G401 (cell line): ENCODE results near the gene NTSR2. TPM values are rescaled to one million over a fixed set of nuclear protein-coding genes. Genes with fewer than 3 reads are reported as not detected.

Experiments
- DNase-seq: peaks from one replicate; pipeline ENCODE4 v3.0.0-alpha.2; 2015; ENCODE audit warnings: low spot score
- in situ Hi-C: cut with HindIII; loops from 2 replicates; pipeline ENCODE4 v1.10.0; 2016; ENCODE audit warnings: low sequenced_read_pairs, mixed read lengths
- total RNA-seq: library from RNA; depleted of rRNA; stranded (reverse); fragments of >200 nt; shearing (Covaris generic); gene quantifications from 2 replicates; pipeline ENCODE4 v1.2.3, GENCODE V29; 2014

Gene NTSR2
- total RNA-seq, 1 experiment from 2014 or later = not detected

DNA sequence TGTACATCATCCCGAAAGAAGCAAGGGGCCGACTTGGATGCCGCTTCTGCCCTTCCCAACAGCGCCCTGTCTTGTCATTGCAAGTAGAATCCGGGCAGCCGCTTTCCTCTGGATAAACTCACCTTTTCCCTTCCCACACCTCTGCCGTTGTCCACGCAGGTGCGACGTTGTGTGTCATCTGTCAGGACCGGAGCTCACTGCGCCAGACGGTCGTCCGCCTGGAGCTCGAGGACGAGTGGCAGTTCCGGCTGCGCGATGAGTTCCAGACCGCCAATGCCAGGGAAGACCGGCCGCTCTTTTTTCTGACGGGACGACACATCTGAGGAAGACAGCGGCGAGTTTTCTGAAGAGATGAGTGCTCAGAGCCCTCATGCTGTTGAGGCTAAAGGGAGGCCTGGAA lies 29.9 kb downstream of the NTSR2 start:
- in situ Hi-C loops = no loop called here
- DNase-seq = no peak

DNA sequence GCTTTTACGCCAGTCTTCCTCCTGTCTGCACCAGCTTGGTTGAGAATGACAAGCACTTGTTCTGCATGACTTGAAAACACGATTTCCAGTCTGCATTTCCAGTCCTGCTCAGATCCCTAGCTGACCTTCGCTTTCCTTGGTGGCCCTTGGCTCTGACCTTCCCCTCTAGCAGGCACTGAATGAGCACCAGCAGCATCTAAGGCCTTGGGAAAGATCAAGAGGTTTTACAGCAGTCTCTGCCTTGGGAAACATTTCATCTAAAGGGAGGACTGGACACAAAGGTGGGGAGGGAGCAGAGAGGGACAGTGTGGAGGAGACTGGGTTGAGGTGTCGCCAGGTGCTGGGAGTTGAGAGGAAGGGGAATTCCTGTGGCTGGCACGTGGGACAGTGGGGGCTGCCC lies 30.5 kb downstream of the NTSR2 start:
- DNase-seq = no peak
- in situ Hi-C loops = no loop called here

DNA sequence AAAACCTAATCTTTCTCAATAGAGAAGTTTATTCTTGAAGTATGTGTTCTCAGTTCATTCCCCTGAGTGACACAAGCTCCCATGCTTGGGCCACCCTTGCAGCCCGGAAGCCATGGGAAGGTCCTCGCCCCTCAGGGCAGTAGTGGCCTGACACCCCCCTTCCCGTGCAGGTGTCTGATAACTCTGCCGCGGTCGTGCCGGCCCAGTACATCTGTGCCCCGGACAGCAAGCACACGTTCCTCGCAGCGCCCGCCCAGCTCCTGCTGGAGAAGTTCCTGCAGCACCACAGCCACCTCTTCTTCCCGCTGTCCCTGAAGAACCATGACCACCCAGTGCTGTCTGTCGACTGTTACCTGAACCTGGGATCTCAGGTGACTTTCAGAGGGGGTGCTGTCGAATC lies 32.4 kb downstream of the NTSR2 start:
- in situ Hi-C loops = no loop called here
- no peak for DNase-seq

DNA sequence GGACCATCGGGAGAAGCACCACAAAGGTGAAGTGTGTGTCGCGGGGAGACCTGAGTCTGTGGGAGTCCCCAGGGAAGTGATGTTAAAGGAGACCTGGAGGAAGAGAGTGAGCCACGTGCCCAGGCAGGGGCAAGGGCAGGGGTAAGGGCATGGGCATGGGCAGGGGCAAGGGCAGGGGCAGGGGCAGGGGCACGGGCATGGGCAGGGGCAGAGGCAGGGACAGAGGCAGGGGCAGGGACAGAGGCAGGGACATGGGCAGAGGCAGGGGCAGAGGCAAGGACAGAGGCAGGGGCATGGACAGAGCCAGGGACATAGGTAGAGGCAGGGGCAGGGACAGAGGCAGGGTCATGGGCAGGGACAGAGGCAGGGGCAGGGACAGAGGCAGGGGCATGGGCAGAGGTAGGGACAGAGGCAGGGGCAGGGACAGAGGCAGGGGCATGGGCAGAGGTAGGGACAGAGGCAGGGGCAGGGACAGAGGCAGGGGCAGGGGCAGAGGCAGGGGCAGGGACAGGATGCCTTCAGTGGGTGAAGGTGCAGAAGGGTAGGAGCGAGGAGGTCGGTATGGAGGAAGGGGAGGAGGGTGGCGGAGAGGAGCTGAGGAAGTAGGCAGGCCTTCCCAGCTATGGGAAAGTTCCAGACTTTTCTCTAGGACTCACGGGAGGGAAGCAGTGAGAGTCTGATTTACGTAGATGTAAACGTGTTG lies 33.3 kb downstream of the NTSR2 start:
- no peak for DNase-seq
- in situ Hi-C loops = no loop called here

DNA sequence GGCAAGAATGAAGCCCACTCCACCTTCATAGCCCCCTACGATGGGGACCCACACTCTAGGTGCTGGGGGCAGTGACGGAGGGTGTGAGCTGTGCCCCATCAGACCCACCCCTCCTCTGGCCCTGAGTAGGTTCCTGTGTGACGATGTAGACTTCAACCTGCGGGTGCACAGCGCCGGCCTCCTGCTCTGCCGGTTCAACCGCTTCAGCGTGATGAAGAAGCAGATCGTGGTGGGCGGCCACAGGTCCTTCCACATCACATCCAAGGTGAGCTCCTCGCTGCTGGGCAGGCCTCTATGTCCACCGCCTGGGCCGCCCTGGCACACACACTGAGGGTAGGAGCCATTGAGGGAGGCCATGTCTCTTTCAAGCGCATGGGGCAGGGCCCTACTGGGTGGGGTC lies 34.9 kb downstream of the NTSR2 start:
- in situ Hi-C loops = no loop called here

DNA sequence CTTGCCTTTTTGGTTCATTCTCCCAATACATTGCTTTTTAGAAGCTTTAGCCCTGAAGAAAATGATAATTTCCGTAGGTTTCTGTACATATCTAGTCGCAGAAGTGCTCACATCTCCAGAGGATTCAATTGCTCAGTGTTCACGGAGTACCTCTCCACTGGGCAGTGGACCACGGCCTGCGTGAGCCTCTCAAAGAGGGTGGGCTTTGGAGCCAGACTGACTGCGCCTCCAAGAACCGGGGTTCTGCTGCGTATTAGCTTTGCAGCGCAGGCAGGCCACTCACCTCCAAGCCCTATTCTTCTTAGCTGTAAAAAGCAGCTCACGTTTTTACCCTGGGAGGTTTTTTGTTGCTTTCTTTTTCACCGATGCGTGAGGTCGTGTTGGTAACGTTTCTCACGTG lies 35.4 kb downstream of the NTSR2 start:
- DNase-seq = no peak
- in situ Hi-C loops = no loop called here

More for the DNA sequence above, 34.9 kb downstream of the NTSR2 start:
- DNase-seq = no peak

DNA sequence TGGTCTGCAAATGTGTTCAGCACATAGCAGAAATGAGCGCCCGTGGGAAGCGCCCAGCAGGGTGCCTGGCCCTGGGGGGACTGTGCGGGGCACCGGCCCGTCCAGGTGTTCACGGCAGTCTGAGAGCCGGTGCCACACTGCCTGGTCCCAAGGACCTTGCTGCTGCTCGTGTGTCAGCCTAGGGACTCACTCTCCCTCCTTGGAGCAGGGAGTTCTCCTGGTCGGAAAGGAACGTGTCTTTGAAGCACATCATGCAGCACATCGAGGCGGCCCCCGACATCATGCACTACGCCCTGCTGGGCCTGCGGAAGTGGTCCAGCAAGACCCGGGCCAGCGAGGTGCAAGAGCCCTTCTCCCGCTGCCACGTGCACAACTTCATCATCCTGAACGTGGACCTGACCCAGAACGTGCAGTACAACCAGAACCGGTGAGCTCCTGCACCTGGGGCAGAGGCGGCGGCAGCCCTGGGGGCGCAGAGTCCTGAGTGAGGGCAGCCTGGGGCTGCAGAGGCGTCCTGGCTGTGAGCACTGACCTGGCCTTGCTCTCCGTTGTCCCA lies 36.0 kb downstream of the NTSR2 start:
- in situ Hi-C loops = no loop called here
- DNase-seq = no peak

DNA sequence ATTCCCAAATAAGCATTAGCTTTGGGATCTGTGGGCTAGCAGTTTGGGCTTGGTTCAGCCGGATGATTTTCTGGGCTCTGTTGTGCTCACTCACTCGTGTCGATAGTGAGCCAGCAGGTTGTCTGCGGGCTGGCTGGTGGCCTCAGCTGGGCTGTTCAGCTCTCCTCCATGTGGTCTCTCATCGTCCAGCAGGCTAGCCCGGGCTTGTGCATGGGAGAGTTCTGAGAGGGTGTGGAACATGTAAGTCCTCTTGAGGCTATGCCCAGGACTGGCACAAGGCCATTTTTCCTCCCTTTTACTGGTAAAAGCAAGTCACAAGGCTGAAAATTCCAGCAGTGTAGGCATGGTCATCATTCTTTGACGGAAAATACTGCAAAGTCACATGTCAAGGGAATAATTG lies 38.5 kb downstream of the NTSR2 start:
- in situ Hi-C loops = no loop called here
- DNase-seq = no peak

DNA sequence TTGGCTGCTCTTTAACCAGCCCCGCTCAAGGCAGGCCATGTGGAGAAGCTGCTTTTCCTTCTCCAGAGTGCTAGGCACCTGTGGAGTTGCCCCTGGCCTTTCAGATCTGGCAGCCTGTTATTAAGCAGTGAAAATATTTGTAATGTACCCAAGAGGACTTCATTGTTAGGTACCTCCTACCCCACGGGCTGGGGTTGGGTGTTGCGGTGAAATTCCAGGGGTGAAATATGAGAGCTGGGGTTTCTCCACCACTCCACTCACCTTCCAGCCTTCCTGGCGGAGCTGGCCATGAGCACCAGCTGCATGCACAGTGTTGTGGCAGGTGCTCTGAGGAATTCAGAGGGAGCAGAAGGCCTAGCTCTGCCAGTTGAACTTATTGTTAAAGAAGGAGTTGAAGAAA lies 39.1 kb downstream of the NTSR2 start:
- no peak for DNase-seq
- in situ Hi-C loops = no loop called here

DNA sequence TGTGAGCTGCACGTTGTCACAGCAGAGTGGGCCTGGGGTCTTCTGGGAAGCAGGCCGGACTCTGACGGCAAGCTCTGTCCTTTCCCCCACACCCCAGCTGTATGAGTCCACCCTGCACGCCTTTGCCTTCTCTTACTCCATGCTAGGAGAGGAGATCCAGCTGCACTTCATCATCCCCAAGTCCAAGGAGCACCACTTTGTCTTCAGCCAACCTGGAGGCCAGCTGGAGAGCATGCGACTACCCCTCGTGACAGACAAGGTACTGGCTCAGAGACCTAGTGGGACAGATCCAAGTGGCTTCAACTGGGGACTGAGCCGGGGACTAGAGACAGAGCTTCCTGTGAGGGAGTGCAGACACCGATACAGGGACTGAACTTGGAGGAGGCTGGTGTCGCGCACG lies 40.1 kb downstream of the NTSR2 start:
- DNase-seq = no peak
- in situ Hi-C loops = no loop called here

DNA sequence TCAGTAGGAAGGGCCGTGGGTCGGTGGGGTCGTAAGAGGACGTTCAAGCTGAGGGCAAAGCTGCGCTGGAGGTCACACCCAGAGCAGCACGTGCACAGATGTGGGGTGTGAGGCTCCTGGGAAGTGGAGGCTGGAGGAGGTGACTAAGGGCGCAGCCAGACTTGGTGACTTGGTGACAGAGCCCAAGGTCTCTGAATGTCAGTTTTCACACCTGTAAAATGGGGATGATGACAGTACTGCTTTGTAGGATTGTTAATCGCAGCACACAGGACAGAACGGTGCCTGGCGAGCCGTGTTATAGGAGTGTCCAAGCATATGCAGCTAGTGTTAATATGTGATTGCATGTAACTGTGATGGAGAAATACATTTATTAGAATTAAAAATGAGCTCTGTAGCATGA lies 40.8 kb downstream of the NTSR2 start:
- in situ Hi-C loops = no loop called here
- no peak for DNase-seq

DNA sequence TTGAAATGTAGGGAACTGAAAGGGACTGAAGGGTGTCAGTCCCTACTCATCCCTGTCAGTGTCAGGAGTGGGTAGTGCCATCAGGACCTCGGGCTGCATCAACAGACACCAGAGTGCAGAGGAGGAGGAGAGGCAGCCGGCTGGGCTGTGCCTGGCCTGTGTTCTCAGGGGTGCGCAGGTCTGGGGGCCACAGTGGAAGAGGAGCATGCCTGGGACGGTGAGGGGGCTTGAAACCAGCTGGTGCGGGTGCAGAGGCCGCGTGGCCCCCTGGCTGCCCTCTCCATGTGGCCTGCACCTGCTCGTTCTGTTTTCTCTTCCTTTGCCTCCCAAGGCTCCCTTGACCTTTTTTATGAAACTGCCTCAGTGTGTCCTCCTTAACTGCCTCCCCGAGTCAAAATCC lies 41.3 kb downstream of the NTSR2 start:
- in situ Hi-C loops = no loop called here
- no peak for DNase-seq

DNA sequence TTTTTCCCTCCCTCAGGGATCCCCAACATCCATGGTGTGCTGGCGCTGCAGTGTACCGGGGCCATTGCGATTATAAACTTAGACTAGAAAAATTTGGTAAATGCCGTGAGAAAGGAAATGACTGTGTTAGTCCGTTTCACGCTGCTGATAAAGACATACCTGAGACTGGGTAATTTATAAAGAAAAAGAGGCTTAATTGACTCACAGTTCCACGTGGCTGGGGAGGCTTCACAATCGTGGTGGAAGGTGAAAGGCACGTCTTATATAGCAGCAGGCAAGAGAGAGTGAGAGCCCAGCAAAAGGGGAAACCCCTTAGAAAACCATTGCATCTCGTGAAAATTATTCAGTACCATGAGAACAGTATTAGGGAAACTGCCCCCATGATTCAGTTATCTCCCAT lies 44.3 kb downstream of the NTSR2 start:
- DNase-seq = no peak
- in situ Hi-C loops = no loop called here

DNA sequence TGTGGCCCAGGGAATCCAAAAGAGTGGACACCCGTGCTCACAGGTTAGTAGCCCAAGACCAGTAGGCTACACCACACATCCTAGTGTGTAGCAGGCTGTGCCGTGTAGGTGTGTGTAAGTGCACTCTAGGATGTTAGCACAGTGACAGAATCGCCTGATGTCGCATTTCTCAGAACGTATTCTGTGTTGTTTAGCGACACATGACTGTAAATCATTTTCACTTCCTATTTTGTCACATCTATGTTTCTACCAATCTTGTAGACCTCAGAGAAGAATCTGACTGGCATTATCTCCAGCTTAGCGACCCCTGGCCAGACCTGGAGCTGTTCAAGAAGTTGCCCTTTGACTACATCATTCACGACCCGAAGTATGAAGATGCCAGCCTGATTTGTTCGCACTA lies 45.1 kb downstream of the NTSR2 start:
- in situ Hi-C loops = no loop called here
- DNase-seq = no peak

DNA sequence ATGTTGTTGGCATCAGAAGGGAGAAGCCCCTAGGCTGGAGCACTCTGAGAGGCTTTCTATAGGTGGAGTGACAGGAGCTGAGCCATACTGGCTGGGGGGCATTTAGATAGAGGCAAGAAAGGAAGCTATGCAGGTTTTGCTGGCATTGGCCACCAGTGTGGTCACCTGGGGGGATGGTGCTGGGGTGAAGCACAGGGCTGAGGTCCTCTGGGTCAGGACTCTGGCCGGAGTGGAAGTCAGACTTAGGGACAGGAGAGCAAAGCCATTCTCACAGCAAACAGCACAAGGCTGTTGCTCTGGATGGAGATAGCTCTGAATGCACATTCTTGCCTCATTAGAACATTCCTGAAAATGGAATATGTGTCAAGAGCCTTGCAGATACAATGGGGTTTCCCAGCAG lies 47.4 kb downstream of the NTSR2 start:
- no peak for DNase-seq
- in situ Hi-C loops = no loop called here

DNA sequence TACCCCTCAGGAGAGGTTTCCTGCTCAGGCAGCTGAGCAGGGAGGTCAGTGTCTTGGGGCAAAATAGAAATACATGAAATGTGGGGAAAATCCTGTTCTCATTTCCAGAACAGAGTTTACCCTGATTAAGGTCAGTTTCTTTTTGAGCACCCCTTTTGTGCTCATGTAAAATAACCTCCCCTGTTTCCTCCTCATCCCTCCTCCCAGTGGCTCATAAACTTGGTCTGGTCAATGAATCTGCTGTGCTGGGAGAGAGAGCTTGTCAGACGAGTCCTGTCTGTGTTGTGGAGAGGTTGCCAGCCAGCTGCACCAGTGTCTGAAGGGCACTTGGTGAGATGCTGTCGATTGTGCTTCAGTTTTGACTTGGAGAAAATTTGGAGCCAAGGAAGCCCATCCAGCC lies 48.6 kb downstream of the NTSR2 start:
- no peak for DNase-seq
- in situ Hi-C loops = no loop called here

DNA sequence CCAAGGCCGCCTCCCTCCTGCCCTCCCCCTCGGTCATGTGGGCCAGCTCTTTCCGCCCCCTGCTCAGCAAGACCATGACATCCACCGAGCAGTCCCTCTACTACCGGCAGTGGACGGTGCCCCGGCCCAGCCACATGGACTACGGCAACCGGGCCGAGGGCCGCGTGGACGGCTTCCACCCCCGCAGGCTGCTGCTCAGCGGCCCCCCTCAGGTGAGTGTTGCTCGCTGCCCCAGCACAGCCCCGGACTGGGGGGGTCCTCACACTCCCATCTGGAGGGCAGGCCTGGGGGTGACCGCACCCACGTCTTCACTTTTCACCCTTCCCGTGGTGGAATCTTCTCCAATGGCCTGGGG lies 51.3 kb downstream of the NTSR2 start:
- in situ Hi-C loops = no loop called here
- DNase-seq = no peak

DNA sequence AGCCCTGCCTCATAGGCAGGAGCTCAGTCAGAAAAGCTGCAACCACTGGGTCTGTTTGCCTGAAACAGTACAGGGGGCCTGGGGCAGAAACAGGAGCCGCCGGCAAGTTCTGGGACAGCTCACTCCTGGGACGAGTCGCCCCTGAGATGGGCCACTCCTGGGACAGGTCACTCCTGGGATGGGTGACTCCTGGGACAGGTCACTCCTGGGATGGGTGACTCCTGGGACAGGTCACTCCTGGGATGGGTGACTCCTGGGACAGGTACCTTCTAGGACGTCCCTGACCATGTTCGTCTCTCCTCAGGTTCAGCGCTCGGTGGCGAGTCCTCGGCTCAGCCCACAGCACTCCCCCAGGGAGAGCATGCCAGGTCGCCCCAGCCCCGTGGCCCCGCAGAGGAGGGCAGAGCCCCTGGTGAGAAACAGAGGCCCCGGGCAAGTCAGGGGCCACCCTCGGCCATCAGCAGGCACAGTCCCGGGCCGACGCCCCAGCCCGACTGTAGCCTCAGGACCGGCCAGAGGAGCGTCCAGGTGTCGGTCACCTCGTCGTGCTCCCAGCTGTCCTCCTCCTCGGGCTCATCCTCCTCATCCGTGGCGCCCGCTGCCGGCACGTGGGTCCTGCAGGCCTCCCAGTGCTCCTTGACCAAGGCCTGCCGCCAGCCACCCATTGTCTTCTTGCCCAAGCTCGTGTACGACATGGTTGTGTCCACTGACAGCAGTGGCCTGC lies 51.8 kb downstream of the NTSR2 start:
- no peak for DNase-seq
- in situ Hi-C loops = no loop called here

DNA sequence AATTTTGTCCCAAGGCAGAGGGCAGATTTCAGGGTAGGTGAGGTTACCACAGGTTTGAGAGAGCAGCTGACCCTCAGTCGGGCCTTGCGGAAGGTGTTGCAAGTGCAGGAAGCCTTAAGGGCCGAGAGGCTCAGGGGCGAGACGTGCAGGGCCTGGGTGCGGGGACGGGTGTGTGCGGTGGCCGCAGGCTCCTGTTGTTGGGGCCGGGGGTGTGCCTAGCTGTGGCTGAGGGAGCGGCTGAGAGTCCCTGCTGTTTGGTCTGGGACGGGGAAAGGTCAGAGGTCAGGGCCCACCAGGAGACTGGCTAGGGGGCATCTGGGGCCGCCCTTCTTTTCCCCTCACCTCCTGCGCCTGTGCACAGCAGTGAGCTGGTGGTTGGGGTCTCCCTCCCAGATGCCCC lies 52.5 kb downstream of the NTSR2 start:
- in situ Hi-C loops = no loop called here
- DNase-seq = no peak

DNA sequence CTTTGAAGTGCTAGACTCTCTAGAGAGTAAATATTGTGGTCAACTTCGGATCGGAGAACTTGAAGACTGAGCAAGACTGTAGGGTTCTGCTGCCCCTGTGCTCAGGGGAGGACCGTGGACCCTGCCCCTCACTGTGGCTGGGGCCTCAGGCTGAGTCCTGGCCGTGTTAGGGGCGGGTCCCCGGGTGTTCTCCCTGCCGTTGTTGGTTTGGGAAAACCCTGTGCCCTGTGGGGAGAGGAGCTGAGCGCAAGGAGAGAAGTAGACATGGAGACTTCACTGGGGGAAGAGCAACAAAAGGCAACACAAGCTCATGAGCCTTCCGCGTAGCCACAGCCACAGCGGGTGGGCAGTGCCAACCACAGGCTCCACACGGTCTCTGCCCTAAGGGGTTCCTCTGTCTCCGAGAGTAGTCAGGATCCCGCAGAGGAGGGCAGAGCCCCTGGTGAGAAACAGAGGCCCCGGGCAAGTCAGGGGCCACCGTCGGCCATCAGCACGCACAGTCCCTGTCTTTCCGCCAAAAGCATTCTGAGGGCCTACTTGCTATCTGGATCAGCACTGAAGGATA lies 53.1 kb downstream of the NTSR2 start:
- in situ Hi-C loops = no loop called here
- no peak for DNase-seq
